Stimulated activated CD4-positive, alpha-beta T cell treated with anti-CD3 and anti-CD28 coated beads, Interleukin-15, amount 100 ng/mL, for 24 hours (primary cell): Measurements from ENCODE around the gene SAPCD2.
"Not testable (repeated sequence)": the region's sequence is repeated elsewhere in the genome, so short reads cannot be mapped to it uniquely, and the experiment has no call there.

Experiments used
- DNase-seq: peaks from one replicate; pipeline ENCODE4 v3.0.0-alpha.2; 2020

SAPCD2 gene

DNA sequence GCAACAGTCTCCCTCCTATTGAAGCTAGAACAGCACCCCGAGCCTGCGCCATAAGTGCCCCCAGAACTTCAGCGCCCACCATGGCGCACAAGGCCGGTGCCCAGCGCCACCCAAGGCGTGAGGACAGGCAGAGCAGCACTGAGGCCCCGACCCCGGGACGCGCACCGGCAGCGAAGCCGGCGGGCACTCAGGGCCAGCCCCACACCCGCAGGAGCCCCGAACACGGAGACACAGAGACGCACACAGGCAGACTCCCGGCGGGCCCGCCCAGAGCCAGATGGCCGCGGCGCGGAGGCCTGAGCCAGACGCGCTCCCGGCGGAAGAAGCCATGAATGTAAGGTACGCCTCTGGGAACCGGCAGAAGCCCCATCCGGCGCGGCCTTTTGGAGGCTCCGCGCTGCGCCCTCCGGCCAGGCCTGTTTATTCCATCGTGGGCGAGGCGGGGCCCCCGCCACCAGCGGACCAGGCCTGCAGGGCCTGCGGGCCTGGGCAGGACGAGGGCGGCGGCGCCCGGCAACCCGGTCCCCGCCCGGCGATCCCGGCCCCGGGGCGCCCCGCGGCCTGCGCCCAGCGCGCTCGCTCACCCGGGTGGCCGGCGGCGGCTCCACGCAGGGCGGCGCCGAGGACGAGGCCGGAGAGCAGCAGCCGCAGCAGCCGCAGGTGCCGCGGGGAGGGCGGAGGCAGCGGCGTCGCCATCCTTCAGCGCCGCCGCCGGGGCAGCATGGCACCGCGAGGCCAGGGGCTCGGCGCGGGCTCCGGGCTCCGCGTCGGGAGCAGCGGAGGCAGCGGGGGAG, 24.9 kb downstream of the SAPCD2 start:
- peak; percentile 55 for DNase-seq

DNA sequence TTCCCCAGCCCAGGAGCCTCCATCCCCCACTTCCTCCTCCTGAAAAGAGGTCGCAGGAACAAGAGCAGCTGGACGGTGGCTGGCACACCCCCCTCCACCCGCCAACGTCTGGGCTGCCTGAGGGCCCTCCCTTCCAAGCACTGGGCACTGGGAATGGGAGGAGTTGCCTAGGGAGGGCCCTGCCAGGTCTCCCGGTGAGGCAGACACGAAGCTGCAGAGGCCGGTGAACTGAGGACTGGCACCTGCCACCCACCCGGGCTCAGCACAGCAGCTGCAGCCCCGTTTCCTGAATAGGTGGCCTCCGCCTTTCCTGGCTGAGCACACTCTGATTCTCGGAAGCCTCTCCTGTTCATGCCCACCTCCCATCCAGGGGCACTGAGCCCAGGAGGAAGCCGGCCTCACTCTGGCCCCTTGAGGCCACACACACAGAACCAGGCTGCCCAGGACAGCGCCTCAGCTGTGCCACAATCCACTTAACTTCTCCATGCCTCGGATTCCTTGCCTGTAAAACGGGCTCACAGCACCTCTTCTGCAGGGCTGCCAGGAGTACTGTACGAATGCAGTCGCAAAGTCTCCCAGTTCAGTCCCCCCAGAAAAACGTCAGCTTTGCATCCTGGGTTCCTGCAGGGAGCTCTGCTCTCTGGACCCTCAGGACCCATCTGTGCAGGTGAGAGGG, 25.7 kb downstream of the SAPCD2 start:
- no peak for DNase-seq

DNA sequence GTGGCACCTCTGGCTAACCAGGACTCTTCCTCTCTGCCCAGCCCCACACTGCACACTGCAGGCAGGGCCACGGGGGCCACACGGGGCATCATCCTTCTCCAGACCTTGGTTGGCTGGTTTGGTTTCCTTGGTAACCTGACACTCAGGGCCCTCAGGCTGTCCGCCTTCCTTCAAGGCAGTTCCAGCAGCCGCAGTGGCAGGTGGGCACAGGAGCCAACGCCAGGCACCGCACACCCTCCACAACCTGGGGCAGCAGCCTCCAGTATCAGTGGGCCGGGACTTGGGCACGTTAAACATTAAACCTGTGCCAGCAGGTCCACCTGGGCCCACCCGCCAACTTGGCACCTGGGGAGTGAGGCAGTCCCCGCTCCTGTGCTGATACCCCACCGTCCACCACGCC, 26.3 kb downstream of the SAPCD2 start:
- DNase-seq: no peak

DNA sequence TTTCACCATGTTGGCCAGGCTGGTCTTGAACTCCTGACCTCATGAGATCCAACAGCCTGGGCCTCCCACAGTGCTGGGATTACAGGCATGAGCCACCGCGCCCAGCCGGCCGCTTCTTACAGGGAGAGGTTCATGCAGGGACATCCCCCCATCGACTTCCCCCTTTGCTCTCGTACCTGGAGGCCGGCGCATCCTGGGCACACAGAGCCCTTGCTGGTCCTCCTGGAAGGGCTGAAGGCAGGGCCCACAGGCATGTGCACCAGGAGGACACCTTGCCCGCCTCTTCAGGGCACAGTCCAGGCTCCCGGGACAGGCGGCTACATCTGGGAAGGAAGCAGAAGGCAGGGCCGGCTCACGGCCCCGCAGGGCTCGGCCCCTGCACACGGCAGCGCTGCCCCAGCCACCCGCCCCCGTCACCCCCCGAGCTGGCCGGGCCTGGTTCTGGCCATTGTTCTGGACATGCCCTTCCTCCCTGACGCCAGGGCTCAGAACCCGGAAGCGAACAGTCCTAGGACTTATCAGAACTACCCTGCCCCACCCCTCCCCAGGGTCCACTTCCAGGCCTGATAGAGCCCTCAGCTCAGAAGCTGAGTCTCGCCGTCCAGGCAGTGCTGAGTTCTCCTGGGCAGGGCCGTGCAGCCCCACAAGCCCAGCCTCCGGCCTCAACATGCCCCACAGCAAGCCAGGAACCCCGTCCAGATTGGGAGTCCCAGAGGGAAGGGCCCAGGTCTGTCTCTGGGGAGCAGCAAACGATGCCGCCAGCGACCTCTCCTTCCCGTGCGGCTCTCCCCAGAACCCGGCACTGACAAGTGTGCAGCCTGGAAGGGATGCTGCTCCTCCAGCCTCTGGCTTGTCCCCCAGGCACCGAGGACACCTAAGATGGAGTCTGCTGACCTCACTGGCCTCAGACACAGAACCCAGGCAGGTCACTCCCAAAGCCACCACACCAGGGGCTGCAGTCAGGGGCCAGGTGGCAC, 27.3 kb downstream of the SAPCD2 start:
- DNase-seq: no peak

DNA sequence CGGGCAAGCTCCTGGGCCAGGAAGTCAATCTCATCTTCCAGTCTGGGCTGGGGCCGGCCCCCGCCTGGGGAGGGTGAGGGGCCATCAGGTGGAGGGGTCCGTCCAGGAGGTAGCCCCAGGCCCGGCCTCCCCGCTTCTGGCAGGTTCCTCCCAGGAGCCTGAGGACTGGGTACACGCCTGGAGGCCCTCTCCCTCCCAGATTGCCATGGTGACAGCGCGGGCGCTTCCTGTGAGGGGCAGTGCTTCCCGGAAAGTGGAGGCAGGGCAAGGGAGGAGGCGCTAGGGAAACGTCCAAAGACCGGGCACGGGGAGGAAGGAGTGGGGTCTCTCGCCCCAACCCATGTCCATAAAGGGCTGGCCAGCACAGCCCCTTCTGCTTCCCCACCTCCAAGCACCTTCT, 29.2 kb downstream of the SAPCD2 start:
- no peak for DNase-seq

DNA sequence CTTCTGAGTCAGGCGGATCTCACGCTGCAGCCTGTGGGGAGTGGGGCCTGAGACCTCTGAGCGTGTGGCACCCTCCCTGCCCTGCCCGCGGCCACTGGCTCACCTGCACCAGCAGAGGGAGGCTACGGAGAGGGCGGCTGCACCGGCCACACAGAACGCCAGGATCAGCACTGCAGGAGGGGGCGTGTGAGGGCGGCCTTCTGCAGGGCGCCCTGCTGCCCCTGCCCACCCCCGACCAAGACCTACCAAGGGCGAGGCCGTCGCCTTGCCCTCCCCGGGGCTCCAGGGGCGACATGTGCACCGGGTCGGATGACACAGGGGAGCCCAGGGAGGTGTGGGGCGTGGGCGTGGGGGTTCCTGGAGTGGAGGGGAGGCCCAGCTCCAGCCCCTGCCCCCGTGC, 29.8 kb downstream of the SAPCD2 start:
- DNase-seq: no peak

DNA sequence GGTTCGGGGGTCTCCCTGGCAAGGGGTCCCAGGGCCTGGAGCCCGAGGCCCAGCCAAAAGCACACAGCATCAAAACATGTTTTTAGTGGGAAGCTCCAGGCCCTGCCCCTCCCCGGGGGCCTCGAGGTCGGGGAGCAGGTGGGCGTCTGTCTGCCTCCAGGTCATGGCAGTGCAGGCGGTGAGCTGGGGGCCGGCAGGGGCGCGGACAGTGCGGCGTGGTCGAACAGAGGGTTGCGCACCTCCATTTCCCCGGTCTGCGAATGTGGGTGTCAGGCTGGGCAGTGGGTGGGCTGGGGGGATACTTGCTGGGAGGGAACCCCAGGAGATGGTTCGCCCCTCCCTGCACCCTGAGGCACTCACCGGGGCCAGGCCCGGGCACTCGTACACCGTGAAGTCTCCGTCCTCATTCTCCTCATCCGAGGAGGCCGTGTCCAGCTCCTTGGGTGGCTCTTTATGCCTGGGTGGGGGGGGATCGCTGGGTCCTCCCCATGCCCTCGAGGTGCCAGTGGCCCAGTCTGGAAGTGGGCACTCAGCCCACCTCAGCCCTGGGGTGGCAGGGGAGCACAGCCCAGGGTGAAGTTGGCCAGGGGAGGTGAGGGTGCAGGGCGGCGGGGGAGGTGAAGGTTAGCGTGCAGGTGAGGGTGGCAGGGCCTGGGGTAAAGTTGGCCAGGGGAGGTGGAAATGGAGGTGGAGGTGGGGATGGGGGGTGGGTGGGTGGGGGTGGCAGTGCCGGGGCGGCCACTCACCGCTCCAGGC, 30.6 kb downstream of the SAPCD2 start:
- DNase-seq: no peak

DNA sequence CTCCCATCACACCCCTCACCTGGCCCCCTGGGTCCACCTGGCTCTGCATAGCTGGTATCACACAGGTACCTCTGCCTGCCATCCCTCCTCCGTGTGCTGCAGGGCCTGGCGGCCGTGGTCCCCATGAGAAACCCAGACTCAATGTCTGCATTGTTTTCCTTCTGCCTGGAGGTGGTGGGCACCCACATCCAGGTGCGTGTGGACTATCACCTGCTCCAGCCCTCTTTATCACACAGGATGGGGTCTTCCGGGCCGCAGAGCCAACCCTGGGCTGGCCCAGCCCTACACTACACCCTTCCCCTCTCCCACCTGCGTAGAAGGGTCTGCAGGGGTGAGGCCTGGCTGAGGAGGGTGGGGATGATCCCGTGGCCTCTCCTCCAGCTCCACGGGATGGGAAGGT, 31.4 kb downstream of the SAPCD2 start:
- DNase-seq: no peak

DNA sequence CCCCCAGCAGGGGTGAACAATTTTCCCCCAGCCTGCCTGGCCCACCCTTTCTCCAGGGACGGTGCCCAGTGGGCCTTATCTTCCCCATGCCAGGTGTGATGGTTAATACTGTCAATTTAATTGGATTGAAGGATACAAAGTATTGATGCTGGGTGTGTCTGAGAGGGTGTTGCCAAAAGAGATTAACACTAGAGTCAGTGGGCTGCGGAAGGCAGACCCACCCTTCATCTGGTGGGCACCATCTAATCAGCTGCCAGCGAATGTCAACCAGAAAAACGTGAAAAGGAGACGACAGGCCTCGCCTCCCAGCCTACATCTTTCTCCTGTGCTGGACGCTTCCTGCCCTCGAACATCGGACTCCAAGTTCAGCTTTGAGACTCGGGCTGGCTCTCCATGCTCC, 32.9 kb downstream of the SAPCD2 start:
- DNase-seq: no peak

DNA sequence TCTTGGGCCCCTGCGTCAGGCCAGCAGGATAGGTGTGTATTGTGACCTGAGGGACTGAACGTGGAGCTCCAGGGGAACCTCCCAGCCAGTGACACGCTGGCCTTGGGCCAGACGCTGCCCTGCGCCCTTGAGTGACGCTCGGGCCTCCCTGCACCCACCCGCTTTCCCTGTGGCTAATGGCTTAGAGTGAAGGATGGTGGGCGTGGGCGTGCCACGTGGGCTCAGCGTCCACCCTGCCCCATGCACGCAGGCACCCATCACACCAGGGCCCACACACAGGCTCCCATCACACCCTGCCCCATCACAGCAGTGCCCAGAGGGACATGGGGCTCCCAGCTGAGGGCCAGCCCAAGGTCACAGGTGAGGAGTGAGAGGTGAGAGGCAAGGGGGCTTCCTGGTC, 33.3 kb downstream of the SAPCD2 start:
- no peak for DNase-seq

DNA sequence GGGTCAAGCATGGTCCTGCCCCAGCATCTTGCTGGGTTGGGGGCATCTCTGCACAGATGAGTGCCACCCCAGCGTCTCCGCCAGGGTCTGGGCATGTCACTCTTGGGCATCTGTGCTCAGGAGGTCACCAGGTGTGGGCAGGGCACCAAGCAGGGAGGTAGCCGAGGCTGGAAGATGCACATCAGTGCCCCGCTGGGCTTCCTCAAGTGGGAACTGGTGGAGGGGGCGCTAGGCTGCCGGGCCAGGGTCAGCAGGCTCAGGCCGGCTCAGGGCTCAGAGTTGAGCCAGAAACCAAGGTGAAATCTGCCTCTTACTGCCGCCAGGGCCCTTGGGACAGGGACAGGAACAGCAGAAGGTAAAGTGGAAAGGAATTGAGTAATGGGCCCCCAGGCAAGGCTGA, 34.4 kb downstream of the SAPCD2 start:
- DNase-seq: no peak

DNA sequence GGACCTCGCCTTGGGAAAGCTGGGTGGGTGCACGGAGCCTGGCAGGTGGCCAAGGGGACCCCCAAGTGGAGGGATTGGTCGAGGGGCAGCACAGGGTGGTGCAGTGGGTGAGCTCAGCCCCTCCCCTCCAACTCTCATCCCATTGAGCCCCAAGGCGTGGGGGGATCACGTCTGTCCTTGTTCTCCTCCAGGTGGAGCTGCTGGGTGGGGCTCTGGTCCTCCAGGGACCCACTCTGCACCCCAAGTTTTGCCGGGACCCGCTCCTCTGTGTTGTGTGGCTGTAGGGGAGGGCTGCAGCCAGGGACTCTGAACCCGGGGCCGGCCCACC, 34.9 kb downstream of the SAPCD2 start:
- DNase-seq: no peak

DNA sequence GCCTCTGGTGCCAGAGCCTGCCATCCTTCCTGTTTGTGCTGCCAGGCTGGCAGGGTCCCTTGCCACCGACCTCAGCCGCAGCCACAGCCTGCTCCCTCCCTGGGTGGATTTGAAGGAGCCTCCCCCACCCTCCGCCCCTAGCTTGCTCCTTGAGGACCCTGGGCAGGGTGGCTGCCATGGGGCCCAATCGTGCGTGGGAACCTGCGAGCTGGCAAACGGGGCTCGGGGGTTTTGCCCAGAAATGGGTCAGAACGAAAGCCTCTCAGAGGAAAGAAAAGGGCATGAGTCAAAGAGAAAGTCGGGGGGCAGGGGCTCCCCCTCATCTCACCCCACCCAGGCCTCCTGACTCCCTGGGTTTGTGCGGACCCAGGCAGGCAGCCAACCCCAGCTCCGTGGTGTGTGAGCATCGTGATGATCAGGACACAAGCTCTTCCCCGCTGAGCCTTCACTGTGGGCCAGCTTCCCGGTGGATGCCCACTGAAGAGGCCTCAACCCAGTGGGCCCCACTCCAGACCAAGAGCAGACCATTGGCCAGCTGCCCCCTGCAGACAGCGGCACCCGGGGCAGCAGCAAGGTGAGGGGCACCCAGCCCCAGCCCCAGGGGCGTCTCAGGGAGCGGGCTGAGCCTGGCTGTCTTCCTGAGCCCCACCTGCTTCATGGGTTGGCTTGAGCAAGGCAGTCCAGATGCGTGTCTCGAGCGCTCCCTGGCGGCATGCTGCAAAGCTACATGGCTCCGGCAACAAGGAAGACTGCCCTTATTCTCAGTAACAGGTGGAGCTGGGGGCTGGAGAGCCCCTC, 35.4 kb downstream of the SAPCD2 start:
- peak; percentile 92 for DNase-seq

DNA sequence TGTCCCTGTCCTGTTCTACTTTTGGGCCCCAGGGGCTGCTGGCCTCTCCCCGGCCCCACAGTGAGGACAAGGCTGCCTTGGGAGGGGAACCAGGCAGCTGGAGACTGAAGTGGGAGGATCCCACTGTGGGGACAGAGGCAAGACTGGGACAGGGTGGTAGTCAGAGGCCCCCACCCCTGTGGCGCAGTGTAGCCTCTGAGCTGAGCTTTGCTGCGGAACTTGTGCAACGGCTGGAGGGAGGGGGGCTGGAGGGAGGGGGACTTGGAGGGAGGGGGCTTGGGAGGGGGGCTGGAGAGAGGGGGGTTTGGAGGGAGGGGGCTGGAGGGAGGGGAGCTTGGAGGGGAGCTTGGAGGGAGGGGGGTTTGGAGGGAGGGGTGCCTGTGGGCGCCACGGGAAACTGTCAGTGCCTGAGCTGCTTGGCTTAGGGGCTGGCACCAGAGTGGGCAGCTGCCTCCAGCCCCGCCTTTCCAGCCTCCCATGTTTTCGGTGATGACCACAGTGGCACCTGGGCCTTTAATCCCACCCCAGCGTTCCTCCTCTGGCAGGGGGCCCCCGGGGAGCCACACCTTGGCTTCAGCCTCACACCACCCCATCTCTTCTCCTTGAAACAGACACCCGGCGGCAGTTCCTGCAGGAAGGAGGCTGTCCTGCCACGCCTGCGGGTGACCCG, 36.2 kb downstream of the SAPCD2 start:
- no peak for DNase-seq

DNA sequence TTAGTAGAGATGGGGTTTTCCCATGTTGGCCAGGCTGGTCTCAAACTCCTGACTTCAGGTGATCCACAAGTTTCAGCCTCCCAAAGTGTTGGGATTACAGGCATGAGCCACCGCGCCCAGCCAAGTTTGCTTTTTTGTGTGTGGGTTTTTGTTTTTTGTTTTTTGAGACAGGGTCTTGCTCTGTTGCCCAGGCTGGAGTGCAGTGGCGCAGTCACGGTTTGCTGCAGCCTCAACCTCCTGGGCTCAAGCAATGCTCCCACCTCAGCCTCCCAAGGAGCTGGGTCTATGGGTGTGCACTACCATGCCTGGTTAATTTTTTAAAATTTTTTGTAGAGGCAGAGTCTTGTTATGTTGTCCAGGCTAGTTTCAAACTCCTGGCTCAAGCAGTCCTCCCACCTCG, 36.9 kb downstream of the SAPCD2 start:
- DNase-seq: not testable (repeated sequence)

DNA sequence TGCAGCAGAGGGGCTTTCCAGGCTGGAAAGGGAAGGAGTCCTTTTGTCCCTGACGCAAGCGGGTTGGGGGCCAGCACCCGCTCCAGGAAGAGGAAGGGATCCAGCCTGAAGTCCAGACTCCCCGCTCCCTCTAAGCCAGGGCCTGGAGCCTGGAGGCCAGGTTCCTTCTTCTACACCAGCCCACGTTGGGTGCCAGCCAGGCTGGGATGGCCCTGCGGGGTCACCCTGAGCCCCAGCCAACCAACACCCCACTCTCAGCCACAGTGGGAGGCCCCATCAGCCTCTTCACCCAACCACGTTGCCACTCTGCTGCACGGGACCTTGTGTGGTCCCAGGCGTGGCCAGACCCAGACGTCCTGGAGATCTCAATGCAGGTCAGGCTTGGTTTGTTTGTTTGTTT, 37.5 kb downstream of the SAPCD2 start:
- DNase-seq: no peak

DNA sequence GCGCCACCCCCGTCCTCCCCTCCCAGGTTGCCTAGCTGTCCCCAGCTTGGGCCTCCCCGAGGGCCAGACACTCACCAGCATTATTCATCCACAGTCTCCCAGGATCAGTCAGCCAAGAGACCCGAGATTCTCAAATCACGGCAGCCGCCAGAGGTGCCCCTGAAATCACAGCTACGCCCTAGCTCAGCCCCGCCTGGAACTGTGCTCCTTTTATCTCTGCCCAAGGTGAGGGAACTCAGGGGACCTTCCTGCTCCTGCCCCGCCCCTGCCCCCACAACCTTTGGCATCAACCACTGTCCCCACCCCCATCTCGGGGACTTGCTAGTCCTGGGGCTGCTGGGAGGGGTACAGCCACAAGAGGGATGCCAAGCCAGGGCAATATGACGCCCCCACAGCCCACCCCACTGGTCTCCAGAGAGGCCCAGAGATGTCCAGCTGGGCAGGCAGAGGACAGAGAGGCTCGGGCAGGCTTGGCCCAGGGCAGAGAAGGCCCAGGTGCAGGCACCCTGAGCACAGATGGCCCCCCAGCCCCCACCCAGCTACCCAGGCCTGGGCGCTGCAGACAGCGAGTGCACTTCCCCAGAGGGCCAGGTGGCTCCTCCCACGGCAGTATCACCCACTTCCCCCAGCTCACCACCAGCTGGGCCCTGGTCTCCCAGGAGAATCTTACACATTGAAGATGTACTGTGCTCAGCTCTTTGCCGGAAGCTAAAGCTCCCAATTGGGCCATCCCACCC, 38.3 kb downstream of the SAPCD2 start, which contains the start of gene FUT7:
TSS of gene FUT7 (minus strand) at position 185 of the 737 bp plus-strand sequence. CDS start at position 88, 97 bp downstream.
- peak; percentile 45 for DNase-seq

DNA sequence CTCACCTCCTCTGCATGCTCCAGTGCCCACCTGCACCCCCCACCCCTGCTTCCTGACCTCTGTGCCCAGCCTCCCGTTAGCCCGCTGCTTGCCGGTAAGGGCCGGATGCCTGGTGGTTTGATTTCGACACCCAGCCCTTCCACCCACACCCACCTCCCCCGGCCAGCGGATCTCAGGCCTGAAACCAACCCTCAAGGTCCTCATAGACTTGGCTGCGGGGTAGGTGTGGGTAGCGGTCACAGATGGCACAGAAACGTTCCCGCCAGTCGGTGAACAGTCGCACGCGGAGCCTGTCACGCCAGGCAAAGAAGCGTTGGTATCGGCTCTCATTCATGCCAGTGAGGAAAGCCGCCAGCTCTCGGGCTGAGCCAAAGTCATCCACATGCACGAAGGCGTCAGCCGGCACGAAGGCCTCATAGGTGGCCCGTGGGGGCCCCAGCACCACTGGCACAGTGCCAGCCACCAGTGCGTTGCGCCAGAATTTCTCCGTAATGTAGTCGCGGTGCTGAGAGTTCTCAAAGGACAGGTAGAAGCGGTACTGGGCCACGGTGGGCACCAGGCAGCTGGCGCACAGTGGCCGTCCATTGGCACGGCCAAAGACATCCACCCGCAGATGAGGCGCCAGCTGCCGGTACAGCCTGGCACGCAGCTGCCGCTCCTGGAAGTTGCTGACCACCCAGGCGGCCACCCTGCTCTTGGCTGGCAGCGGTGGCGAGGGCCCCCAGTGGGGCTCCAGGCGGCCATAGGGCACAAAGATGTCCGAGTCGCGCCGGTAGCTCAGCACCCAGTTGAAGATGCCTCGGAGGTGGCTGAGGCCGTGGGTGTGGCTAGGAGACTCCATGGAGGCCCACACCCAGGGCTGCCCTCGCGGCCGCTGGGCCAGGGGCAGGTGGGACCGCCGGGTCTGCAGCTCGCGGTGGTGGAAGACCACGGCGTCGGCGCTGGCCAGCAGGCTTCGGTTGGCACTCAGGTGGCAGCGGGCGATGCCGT, 39.5 kb downstream of the SAPCD2 start:
- peak; percentile 68 for DNase-seq

DNA sequence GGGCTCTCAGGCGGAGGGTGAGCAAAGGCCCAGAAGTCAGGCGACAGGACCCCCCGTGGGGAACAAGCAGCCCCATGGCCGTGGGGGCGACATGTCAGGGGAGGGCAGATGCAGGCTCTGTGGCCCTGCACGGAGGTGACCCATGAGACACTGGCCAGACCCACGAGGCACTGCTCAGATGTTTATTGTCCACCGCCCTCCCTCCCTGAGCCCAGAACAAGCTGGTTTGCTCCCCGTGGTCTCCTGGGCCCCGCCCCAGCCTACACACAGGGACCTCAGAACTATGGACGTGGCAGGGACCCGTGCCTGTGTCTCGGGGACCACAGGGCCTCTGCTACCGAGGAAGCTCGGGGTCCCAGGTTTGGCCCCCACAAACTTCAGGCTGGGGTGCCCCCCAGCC, 40.4 kb downstream of the SAPCD2 start:
- no peak for DNase-seq
